AG04450 (cell line): ENCODE measurements around the gene FAM107B. TPM values are rescaled to one million over a fixed set of nuclear protein-coding genes. Genes with fewer than 3 reads are reported as not detected.

ENCODE experiments used
- CTCF ChIA-PET: fragments of 300-600, 350-600 bp; formaldehyde crosslinking; extraction: SDS; loops from one replicate; lab custom pipeline; 2022; ENCODE audit warnings: antibody characterized with exemption, inconsistent platforms; lab: Charles Lee
- POLR2A ChIA-PET: fragments of 350-600 bp; formaldehyde crosslinking; extraction: SDS; loops from one replicate; lab custom pipeline; 2021; ENCODE audit warnings: antibody characterized with exemption, inconsistent platforms; lab: Yijun Ruan, JAX
- DNase-seq: peaks from one replicate; pipeline ENCODE4 v3.0.0-alpha.2; 2011; ENCODE audit warnings: low read depth, low spot score
- H3K27ac ChIP-seq: one replicate; pipeline ENCODE4 v1.5.1; 2012; ENCODE audit warnings: low read depth, low read length, control low read depth
- H3K27me3 ChIP-seq: one replicate; pipeline ENCODE4 v1.6.0; 2012; ENCODE audit warnings: low read length; ENCODE audit not compliant: control insufficient read depth, insufficient read depth
- H3K4me3 ChIP-seq: 2 replicates; pipeline ENCODE4 v1.5.1; 2011; ENCODE audit warnings: mild to moderate bottlenecking, low read depth, low read length, control low read depth
- H3K9me3 ChIP-seq: 2 replicates; pipeline ENCODE4 v1.5.1; 2012; ENCODE audit warnings: low read length; ENCODE audit not compliant: control insufficient read depth, insufficient read depth
- CTCF ChIP-seq: IDR thresholded peaks from 2 replicates; pipeline ENCODE4 v1.5.1; 2011; ENCODE audit warnings: low read depth, low read length, control low read depth, inconsistent platforms
- polyA plus RNA-seq: library from polyadenylated mRNA; depleted of rRNA; stranded (reverse); fragments of >200 nt; gene quantifications from 2 replicates; pipeline ENCODE4 v1.2.3, GENCODE V29; 2011

Gene FAM107B
- polyA plus RNA-seq, 1 experiment = 41.4 TPM

GRCh38 chr10:14500172-14500765 lies 274.4 kb downstream of the FAM107B start:
- Histone ChIP-seq H3K27ac (no peak overlapping the region), H3K9me3 (no peaks in the 10 kb centered on the region), H3K4me3 (no peak overlapping the region), H3K27me3 (no peaks in the 10 kb centered on the region)
- DNase-seq = no peak
- CTCF ChIA-PET = interaction anchor here (0.9 kb wide), 1 partner anchor 11 kb away, joined by 3 read pairs; no protein-coding TSS in a partner anchor
- TF ChIP-seq CTCF = no peak
- POLR2A ChIA-PET = no interaction called here

GRCh38 chr10:14499601-14499904 lies 275.1 kb downstream of the FAM107B start:
- Histone ChIP-seq H3K4me3 (no peak overlapping the region), H3K27me3 (no peaks in the 10 kb centered on the region), H3K9me3 (no peaks in the 10 kb centered on the region), H3K27ac (no peak overlapping the region)
- ChIA-PET CTCF (interaction anchor here (0.6 to 2.8 kb wide), 11 partner anchors 11 to 406 kb away, joined by 3 to 43 read pairs (median 3); partner anchors contain the start of genes CDNF, HSPA14, MSANTD7 and SUV39H2), POLR2A (no interaction called here)
- TF ChIP-seq CTCF = no peak
- no peak for DNase-seq

GRCh38 chr10:14498326-14498725 lies 276.4 kb downstream of the FAM107B start:
- Histone ChIP-seq H3K9me3 (no peaks in the 10 kb centered on the region), H3K27ac (no peak overlapping the region), H3K4me3 (no peak overlapping the region), H3K27me3 (no peaks in the 10 kb centered on the region)
- no peak for TF ChIP-seq CTCF
- DNase-seq = no peak
- POLR2A ChIA-PET = no interaction called here
- CTCF ChIA-PET = interaction anchor here (0.5 to 2.8 kb wide), 20 partner anchors 8 to 800 kb away, joined by 3 to 43 read pairs (median 3); partner anchors contain the start of genes CDNF, HSPA14 and MSANTD7

GRCh38 chr10:14491811-14492210 lies 282.9 kb downstream of the FAM107B start:
- no peak overlapping the region for H3K4me3 ChIP-seq
- H3K27ac ChIP-seq = no peak overlapping the region
- no peaks in the 10 kb centered on the region for H3K27me3 ChIP-seq
- TF ChIP-seq CTCF = no peak
- DNase-seq = no peak
- H3K9me3 ChIP-seq = peaks cover 6% of the 10 kb centered on the region
- ChIA-PET CTCF (no interaction called here), POLR2A (interaction anchor here (0.7 kb wide), 1 partner anchor 21 kb away, joined by 3 read pairs; no protein-coding TSS in a partner anchor)

GRCh38 chr10:14489522-14490177 lies 285.0 kb downstream of the FAM107B start:
- no peak for TF ChIP-seq CTCF
- CTCF ChIA-PET = interaction anchor here (0.6 to 2.8 kb wide), 5 partner anchors 9 to 480 kb away, joined by 3 to 16 read pairs (median 4); no protein-coding TSS in a partner anchor
- DNase-seq = no peak

More at GRCh38 chr10:14489522-14490177, 285.0 kb downstream of the FAM107B start:
- no peak overlapping the region for H3K4me3 ChIP-seq
- POLR2A ChIA-PET = no interaction called here
- peaks cover 8% of the 10 kb centered on the region for H3K9me3 ChIP-seq
- no peaks in the 10 kb centered on the region for H3K27me3 ChIP-seq
- no peak overlapping the region for H3K27ac ChIP-seq
